Dedifferentiated amniotic fluid mesenchymal stem cell (primary cell): Measurements from ENCODE around the gene ZDHHC11.
"Not testable (repeated sequence)": the region's sequence is repeated elsewhere in the genome, so short reads cannot be mapped to it uniquely, and the experiment has no call there.

Experiments
- DNase-seq: peaks from one replicate; pipeline ENCODE4 v3.0.0-alpha.2; 2016; ENCODE audit errors: extremely low spot score

Gene ZDHHC11

DNA sequence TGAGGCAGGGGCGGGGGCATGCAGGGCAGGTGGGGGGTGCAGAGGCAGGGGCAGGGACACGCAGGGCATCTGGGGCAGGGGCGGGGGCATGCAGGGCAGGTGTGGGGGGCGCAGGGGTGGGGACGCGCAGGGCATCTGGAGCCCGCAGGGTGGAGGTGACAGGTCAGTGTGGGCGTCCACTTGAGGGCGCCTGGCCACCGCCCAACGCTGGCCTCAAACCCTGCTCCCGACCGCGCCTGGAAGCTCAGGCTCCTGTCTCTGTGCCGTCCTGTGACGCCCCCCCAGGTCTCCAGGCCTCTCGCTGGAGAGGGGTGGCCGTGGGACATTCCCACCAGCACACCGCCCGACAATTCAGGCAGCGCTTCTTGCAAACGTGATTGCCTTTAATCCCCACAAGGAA lies 6.9 kb downstream of the ZDHHC11 start:
- not testable (repeated sequence) for DNase-seq

DNA sequence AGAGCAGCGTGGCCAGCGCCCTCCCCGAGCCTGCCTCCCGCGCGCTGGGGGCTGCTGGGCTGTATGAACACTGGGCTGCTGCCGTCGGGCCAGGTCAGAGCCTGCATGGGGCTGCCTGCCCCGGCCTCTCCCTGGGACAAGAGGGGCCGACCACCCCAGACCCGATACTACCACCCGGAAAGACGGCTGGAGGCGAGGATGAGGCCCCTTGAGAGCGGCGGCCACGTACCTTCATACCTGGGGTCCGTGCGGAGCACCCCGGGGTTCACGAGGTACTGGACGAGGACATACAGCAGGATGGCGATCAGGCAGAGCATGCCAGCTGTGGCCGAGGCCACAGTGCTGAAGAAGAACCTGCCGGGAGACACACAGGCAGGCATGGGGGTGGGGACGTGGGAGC lies 7.4 kb downstream of the ZDHHC11 start:
- DNase-seq: not testable (repeated sequence)

DNA sequence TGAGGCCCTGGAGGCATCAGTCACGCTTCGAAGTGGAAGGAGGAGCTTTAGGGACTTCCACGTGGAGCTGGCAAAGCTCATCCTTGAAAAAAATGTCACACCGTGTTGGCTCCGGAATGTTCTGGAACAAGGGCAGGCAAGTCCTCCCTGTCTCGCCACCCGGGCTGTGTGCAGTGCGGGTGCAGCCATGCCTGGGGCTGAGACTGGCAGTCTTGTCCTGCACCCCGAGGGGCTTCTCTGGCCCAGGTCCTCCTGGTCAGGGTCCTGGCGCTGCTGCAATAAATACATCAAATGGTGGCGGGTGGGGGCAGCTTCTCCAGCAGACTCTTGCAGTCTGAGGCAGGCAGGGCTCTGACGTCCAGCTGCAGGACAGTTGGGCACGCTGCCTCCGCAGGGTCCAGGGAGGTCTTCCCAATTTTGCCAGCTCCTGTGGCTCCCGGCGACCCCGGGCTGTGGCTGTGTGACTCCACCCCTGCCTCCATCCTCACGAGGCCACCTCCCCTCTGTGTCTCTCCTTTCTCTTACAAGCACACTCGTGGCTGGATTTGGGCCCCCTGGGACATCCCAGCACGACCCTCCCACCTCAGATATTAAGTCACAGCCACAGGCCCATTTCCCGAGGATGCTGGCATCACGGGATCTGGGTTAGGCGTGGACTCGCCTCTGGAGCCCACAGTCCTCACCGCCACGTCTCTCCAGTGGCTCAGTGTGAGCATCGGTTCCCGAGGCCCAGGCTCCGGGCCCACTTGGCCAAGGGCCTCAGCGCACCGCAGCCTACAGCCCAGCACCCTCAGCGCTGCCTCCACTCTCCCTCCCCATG lies 8.2 kb downstream of the ZDHHC11 start:
- DNase-seq: not testable (repeated sequence)

DNA sequence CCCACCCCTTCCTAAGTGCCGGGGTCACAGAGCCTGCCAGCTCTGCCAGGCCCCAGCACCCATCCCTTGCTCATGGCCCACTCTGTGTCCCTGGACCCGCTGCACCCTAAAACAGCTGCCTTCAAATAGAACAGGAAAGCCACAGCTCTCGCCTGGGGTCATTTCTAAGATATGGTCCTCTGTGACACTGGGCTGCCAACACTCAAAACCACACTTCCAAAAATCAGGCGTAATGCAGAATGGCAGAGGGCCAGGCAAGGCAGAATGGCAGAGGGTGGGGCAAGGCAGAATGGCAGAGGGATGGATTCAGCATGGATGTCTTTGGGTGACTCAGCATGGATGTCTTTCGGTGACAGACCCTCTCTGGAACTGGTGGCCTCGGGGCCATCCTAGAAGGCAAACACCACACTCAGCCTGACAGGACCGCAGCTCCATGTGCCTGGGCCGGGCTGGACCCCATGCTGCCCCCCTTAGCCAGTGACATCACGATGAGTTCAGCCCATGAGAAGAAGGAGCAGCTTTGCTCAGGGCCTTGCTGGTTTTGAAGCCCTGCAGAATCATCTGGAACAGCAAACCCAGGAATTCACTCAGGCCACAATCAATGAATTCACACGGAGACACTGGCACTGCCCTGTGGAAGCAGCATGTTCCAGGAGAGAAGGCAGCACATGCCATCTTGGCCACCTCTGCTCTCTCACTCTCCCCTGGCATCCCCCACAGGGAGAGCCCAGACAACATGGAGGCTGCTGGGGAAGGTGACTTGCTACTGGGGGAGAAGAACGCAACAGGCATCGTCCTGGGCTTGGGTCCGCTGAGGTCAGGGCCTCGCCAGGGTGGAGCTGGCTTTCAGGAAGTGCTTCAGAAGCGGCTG lies 9.0 kb downstream of the ZDHHC11 start:
- not testable (repeated sequence) for DNase-seq

DNA sequence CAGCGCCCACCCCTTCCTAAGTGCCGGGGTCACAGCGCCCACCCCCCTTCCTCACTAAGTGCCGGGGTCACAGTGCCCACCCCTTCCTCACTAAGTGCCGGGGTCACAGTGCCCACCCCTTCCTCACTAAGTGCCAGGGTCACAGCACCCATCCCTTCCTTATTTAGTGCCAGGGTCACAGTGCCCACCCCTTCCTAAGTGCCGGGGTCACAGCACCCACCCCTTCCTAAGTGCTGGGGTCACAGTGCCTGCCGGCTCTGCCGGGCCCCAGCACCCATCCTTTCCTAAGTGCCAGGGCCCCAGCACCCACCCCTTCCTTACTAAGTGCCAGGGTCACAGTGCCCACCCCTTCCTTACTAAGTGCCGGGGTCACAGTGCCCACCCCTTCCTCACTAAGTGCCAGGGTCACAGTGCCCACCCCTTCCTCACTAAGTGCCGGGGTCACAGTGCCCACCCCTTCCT lies 9.8 kb downstream of the ZDHHC11 start:
- DNase-seq: not testable (repeated sequence)

DNA sequence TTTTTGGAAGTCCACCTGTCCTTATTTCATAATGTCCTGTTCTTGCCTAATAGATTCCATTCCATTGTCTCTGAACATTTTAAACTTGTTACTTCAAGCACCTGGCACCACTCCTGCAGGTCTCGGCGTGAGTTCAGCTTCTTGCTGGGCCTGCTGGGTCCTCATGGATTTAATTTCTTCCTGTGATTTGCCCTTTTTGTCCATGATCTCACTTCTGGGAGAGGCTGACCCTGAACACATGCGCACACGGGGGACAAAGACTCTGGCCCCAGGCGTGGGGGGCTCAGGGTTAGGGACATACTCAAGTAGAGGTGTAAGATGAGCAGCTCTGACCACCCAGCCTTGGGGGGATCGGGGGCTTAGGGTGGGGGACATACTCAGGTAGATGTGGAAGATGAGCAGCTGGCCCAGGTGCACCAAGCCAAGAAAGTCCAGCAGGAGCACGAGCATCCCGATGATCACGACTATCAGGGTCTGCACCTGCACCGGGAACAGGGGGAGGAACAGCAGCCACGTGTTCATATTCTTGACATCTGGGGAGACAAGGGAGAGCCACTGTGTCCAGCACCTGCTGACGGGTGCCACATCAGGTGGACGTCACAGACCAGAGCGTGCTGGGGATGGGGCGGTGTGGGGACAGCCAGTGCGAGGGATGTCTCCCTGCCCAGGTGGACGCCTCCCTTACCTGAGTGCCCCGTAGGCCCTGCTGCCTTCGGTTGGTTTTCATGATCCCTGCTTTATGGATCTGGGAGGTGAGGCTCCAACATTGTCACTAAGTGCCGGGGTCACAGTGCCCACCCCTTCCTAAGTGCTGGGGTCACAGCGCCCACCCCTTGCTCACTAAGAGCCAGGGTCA lies 10.4 kb downstream of the ZDHHC11 start:
- DNase-seq: not testable (repeated sequence)

DNA sequence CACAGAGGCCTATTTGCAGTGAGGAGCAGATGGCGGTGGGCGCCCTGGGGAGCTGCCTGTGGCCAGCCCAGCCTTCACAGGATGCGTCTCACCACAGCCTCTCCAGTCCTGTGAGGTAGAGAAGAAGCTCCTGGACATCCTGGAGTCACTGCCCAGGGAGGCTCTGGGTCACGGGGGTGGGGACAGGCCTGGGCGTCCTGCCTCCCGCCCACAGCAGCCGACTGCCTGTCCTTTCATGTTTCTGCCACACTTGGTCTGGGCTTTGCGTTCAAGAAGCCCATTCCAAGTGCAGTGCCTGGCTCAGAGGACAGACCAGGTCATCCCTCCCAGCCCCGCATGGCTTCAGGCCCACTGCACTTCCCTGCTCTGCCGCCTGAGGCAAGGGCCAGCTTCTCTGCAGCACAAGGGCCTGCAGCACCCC lies 12.3 kb downstream of the ZDHHC11 start:
- not testable (repeated sequence) for DNase-seq

DNA sequence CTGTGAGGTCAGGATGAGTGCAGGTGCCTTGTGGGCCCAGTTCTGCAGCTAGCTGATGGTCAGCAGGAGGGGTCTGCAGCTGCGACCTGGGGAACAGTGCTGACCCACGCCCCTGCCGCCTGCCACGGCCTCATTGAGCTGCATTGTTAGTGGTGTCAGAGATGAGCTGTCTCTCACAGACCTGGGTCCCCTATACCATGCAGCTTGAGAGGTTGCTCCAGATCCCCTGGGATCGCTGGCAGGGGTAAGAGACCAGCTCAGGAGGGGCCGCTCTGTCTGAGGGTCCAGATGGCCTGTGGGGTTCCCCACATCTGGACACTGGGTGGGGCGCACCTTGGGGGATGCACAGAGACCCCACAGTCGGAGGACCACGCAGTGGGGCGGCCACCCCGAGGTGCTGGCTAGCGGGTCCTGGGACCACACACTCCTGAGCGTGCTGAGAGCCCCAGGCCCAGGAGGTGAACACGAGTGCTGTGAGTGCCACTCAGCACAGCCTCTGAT lies 13.1 kb downstream of the ZDHHC11 start:
- DNase-seq: not testable (repeated sequence)

DNA sequence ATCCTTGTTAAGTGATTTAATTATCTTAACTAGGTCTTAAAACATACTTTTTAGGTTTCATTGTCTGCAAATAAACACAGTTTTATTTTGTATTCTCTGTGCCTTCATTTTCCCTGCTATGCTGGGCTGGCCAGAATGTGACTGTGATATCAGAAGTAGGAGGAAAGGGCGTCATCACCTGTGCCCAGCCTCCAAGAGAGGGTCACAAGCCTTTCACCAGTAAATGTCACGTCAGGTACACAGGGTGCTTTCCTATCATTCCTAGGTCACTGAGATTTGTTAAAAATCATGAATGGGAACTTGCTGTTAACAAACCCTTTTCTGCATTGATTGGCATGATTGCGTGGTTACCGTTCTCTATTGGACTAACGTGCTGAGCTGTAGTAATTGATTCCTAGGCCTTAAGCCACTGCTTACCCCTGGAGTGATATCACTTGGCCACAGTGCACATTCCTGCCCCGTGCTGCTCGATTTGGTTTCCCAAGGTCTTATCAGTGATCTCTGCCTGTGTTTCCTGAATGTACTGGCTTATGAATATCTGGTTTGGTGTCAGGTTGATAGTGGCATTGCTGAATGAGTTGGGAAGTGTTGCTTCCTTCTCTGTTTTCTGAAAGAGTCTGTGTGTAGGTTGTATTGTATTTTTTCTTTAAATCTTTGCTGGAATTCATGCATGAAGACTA lies 14.7 kb downstream of the ZDHHC11 start:
- DNase-seq: not testable (repeated sequence)

DNA sequence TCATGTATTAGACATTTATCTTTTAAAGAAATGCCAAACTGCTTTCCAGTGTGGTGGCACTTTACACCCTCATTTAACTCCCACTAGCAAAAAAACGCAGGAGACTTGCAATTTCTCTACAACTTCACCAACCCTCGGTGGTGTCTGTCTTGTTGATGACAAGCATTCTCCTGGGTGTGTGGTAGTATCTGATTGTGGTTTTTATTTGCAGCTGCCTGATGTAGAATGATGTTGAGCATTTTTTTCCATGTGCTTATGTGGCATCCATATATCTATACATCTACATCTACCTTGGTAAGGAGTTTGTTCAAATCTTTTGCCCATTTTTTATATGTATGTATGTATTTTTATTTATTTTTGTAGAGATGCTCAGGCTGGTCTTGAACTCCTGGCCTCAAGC lies 16.8 kb downstream of the ZDHHC11 start:
- DNase-seq: not testable (repeated sequence)

DNA sequence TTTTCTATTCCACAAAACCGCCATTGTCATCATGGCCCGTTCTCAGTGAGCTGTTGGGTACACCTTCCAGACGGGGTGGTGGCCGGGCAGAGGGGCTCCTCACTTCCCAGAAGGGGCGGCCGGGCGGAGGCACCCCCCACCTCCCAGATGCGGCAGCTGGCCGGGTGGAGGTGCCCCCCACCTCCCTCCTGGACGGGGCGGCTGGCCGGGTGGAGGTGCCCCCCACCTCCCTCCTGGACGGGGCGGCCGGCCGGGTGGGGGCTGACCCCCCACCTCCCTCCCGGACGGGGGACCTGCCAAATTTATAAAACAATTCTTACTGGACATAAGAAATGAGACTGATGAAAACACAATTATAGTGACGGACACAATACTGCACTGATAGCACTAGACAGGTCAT lies 22.6 kb downstream of the ZDHHC11 start:
- DNase-seq: not testable (repeated sequence)

DNA sequence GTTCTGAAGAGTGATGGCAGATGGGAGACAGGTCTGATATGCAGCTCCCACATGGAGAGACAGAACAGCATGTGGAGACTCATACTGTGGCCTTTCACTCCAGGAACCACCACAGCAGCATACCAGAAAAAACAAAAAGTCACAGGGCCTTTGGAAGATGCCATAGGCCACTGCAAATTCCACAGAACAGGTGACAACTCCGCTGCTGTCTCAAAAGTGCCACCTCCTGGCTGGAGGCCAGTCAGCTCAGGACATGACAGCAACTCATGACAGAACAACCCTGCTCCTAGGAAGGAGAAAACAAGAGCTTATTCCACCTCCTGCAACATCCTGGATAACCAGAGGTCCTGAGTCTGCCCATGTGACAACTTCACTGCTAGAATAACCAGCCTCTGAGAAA lies 25.2 kb downstream of the ZDHHC11 start:
- not testable (repeated sequence) for DNase-seq

DNA sequence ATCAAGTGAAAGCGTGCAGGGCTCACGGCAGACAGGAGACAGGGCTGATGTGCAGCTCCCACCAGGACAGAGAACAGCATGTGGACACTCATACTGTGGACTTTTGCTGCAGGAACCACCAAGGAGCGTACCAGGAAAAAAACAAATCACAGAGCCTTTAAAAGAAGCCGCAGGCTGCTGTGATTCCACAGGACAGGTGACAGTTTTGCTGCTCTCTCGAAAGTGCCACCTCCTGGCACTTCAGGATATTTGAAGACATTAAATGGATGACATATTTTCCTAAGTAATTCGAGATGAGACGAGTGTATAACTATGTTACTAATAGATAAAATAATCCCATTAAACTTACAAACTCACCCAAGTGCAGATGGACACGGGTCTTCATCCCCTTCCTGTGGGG lies 29.3 kb downstream of the ZDHHC11 start:
- DNase-seq: no peak

DNA sequence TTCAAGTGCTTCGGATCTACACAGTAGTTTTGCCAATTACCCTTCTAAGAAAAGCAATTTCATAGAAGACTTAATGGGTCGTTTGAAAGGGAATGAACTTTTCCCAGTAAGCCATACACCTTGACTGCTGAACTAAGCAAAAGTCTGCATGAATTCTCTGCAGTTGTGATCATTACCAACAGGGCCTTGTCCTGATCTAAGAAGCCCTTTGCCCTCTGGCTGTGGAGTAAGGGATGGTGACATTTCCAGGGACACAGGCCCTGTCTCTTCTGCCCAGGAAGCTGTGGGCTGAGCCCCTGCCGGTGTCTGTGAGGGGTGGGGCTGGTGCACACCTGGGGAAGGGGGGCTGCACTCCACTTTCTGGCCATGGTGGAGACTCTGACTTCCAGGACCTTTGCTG lies 30.5 kb downstream of the ZDHHC11 start:
- DNase-seq: no peak

DNA sequence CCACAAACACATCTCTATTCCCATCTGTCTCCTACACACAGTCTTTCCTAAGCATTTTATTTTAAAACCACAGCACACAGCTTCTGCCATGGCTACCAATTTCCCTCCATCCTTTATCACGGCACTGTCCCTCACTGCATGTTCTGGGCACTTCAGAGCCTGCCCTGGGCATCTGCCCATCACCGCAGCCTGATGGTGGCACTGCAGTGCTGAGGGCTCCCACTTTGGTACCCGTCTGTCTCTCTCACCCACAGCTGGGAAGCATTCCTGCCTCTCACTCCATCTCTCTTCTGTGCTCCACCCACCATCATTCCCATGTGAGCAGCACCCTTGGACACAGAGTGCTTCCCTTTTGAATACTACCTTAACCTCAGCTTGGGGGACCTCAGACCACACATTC lies 31.7 kb downstream of the ZDHHC11 start:
- no peak for DNase-seq

DNA sequence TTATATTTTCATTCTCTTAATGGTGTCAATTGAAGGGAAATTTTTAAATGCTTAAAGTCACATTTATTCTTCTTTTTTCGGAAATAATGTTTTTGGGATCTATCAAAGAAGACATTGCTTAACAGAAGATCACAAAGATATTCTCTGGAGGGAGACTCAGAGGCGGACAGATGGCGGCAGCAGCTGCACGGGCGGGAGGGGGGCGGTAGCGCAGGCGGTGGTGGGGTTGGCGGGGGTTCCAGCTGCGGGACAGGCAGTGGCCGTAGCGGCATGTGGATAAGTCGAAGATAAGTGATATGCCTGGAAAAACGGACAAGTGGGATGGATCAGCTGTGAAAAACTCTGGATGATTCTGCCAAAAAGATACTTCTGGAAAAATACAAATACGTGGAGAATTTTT lies 34.6 kb downstream of the ZDHHC11 start:
- no peak for DNase-seq

DNA sequence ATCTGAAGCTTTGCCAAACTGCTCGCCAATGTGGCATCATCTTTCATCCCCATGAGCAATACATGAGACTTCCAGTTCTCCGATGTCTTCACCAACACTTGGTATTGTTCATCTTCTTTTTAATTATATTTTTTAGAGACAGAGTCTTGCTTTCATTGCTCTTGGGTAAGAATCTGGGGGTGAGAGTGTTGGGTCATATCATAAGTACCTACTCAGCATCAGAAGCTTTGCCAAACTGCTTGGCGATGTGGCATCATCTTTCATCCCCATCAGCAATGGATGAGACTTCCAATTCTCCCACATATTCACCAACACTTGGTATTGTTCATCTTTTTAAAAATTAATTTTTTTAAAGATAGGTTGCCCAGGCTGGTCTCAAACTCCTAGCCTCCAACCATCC lies 35.3 kb downstream of the ZDHHC11 start:
- DNase-seq: no peak

DNA sequence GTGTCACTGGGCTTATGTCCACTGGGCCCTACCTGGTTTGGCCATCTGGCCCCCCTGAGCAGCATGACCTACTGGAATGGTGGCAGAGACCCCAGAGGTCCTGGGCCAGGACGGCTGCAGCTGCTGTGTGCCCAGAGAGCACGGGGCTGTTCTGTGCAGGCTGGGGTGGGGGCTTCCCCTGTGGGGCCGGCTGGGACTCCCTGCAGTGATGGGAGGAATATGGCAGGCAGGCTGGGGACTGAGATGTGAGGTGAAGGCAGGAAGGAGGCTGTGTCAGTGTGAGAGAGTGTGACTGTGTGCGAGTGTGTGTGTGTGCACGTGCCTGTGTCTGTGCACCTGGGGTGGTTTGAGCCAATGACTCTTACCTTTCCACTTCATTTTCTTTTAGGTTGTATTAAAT lies 37.2 kb downstream of the ZDHHC11 start:
- DNase-seq: not testable (repeated sequence)

DNA sequence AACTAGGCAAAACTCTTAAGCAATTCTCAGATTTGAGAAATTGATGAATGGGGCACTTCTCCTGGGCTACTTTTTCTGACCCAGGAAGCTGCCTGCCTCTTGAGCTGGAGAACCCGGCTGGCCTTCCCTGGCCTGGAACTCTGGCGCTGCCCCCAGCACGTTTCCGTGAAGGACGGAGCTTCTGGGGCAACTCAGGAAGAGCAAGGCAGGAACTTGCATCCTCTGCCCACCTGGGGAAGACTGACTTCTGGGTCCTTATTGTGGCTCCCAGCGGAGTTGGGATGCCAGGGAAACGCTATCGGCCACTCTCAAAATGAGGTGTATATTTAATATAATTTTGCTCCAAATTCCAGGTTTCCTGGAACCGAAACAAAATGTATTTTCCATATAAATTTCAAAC lies 39.4 kb downstream of the ZDHHC11 start:
- DNase-seq: not testable (repeated sequence)

DNA sequence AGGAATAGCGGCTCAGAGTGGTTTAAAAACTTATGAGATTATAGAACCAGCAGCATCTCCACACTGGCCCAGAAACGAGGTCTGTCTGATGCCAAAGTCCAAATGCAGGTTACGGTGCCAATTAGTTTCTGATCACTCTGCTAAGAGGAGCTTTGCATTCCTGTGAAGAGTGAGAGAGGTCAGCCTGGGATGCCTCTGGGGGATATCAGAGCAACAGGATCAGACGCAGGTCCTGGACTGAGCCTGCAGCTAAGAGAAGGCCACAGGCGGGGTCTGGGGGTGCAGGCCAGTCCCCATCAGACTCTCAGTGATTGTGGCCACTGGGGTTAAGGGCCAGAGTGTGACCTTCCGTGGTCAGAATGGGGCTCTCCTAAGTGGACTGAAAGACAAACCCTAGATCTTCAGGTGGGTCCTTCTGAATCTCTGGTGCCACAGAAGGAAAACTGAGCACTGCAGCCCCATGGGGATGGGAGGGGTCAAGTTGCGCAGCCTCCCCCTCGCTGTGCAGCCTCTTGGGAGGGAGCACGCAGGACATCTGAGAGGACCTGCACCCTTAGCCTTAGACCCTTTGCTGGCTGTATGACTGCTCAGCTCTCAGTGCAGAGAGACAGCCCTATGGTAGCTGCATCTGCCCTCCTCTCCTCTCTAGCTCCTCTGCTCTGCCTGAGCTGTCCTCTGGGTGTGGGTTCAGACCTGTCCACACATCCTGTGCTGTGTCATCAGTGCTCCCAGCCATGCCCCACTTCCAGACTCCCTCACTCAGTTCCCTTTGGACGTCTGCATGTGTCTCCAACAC lies 42.9 kb downstream of the ZDHHC11 start:
- not testable (repeated sequence) for DNase-seq
